Keratinocyte (primary cell): ENCODE measurements around the gene TMEM53. TPM values are rescaled to one million over a fixed set of nuclear protein-coding genes. Genes with fewer than 3 reads are reported as not detected.

Experiments used
- DNase-seq: peaks from one replicate; pipeline ENCODE4 v3.0.0-alpha.2; 2011; ENCODE audit warnings: low read depth, missing footprints, low spot score
- FAIRE-seq: peaks from 2 replicates; lab custom pipeline; 2011; peaks lifted over from hg19 to GRCh38; lab: Jason Lieb, UNC
- H2AFZ ChIP-seq: 2 replicates; pipeline ENCODE4 v1.6.0; 2012; ENCODE audit warnings: low read length, control low read depth, inconsistent platforms; ENCODE audit not compliant: control insufficient read depth
- H3K27ac ChIP-seq: 2 replicates; pipeline ENCODE4 v1.5.1; 2011; ENCODE audit warnings: low read length; ENCODE audit not compliant: control insufficient read depth, insufficient read depth
- H3K27me3 ChIP-seq: 3 replicates; pipeline ENCODE4 v1.6.0; 2011; ENCODE audit warnings: low read length; ENCODE audit not compliant: control insufficient read depth, insufficient read depth; ENCODE audit errors: extremely low read depth
- H3K36me3 ChIP-seq, 2 experiments: 2 replicates in 1 of 2; 3 replicates in 1 of 2; pipeline ENCODE4 v1.5.1; 2011; ENCODE audit warnings: low read length in 2 of 2, mild to moderate bottlenecking in 1 of 2; ENCODE audit not compliant: control insufficient read depth in 2 of 2, insufficient read depth in 2 of 2; ENCODE audit errors: extremely low read depth in 1 of 2
- H3K4me1 ChIP-seq: 3 replicates; pipeline ENCODE4 v1.5.1; 2011; ENCODE audit warnings: low read length; ENCODE audit not compliant: control insufficient read depth, insufficient read depth; ENCODE audit errors: extremely low read depth
- H3K4me2 ChIP-seq: 3 replicates; pipeline ENCODE4 v1.6.0; 2011; ENCODE audit warnings: low read depth, low read length; ENCODE audit not compliant: control insufficient read depth, insufficient read depth; ENCODE audit errors: extremely low read depth
- H3K4me3 ChIP-seq, 3 experiments: fragments of 200-600 bp in 1 of 3; sonication (generic) in 1 of 3; 2 replicates in 2 of 3; 3 replicates in 1 of 3; pipeline ENCODE4 v1.5.1; 2011 to 2016; ENCODE audit warnings: low read length in 3 of 3, mild to moderate bottlenecking in 3 of 3, control low read depth in 2 of 3, inconsistent platforms in 1 of 3, low read depth in 1 of 3, mixed read lengths in 1 of 3, mixed run types in 1 of 3, moderate library complexity in 1 of 3; ENCODE audit not compliant: control insufficient read depth in 2 of 3, insufficient read depth in 2 of 3; ENCODE audit errors: extremely low read depth in 1 of 3
- H3K79me2 ChIP-seq: 2 replicates; pipeline ENCODE4 v1.6.0; 2012; ENCODE audit warnings: low read length; ENCODE audit not compliant: control insufficient read depth, insufficient read depth
- H3K9ac ChIP-seq: 3 replicates; pipeline ENCODE4 v1.6.0; 2011; ENCODE audit warnings: low read length; ENCODE audit not compliant: control insufficient read depth, insufficient read depth; ENCODE audit errors: extremely low read depth
- H3K9me1 ChIP-seq: 3 replicates; pipeline ENCODE4 v1.6.0; 2011; ENCODE audit warnings: low read length; ENCODE audit not compliant: control insufficient read depth, insufficient read depth; ENCODE audit errors: extremely low read depth
- H3K9me3 ChIP-seq: 2 replicates; pipeline ENCODE4 v1.5.1; 2012; ENCODE audit warnings: low read depth, low read length; ENCODE audit not compliant: control insufficient read depth
- H4K20me1 ChIP-seq: 3 replicates; pipeline ENCODE4 v1.6.0; 2011; ENCODE audit warnings: low read length; ENCODE audit not compliant: control insufficient read depth, insufficient read depth; ENCODE audit errors: extremely low read depth
- CTCF ChIP-seq, 3 experiments: IDR thresholded peaks in 1 of 3; conservative IDR thresholded peaks in 1 of 3; optimal IDR thresholded peaks in 1 of 3; 2 replicates in 2 of 3; 3 replicates in 1 of 3; pipeline versions ENCODE3 to v1.5.1; 2011; ENCODE audit warnings: low read length in 3 of 3, mild to moderate bottlenecking in 3 of 3, moderate library complexity in 2 of 3, control low read depth in 1 of 3, inconsistent platforms in 1 of 3; ENCODE audit not compliant: insufficient read depth in 2 of 3; ENCODE audit errors: extremely low read depth in 1 of 3
- EZH2 ChIP-seq: IDR thresholded peaks from one replicate; pipeline ENCODE4 v1.6.1; 2012; ENCODE audit warnings: inconsistent platforms, mild to moderate bottlenecking, low read length, moderate library complexity
- dilution Hi-C: fragments of 300-500 bp; cut with MboI; formaldehyde crosslinking; loops from one replicate; pipeline ENCODE4 v1.7.0; 2020; ENCODE audit warnings: low sequenced_read_pairs; ENCODE audit not compliant: extremely low pct_ligation_motif_present
- polyA plus RNA-seq, 5 experiments: library from polyadenylated mRNA; depleted of rRNA in 3 of 5; stranded (reverse) in 3 of 5; stranded (forward) in 1 of 5; unstranded in 1 of 5; fragments of >200 nt; gene quantifications; 1 replicate in 1 of 5; 2 replicates in 3 of 5; 3 replicates in 1 of 5; pipeline versions ENCODE4 v1.2.1 to v1.2.3, GENCODE V29; 2011 to 2012; ENCODE audit warnings: missing spikeins in 2 of 5, low read depth in 1 of 5, low replicate concordance in 1 of 5

Gene TMEM53
- polyA plus RNA-seq, 1 donor (not counting 4 experiments of a cell fraction or from before 2014, with no cell fraction given): 5.6 TPM

DNA sequence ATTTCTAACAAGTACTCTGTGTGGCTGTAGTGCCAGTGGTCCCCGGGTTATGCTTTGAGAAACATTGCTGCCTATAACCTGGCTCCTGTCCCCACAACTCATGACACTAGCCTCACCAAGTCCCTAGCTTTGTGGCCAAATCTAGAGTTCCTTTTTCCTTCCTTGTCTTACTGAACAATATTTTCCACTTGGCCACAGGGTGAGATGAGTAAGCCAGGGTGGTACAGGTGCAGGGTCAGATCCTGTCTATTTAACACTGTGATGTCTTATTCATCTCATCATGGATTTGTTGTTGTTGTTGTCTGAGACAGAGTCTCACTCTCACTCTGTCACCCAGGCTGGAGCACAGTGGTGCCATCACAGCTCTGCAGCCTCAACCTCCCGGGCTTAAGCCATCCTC lies 18.9 kb upstream of the TMEM53 start:
- H3K27ac ChIP-seq: no peak overlapping the region
- H3K27me3 ChIP-seq: peaks cover 7% of the 10 kb centered on the region
- H3K36me3 ChIP-seq: no peaks in the 10 kb centered on the region
- DNase-seq: no peak
- no peaks in the 10 kb centered on the region for H3K9me1 ChIP-seq
- dilution Hi-C loops: no loop called here
- no peak overlapping the region for H3K9ac ChIP-seq
- H3K9me3 ChIP-seq: no peaks in the 10 kb centered on the region
- H3K4me3 ChIP-seq: no peak overlapping the region
- no peak overlapping the region for H3K4me2 ChIP-seq
- no peaks in the 10 kb centered on the region for H3K4me1 ChIP-seq
- FAIRE-seq: no peak
- TF ChIP-seq CTCF (optimal IDR thresholded peaks at IDR 0.05 in 1 of 3, IDR thresholded peaks at IDR 0.05 in 1 of 3, conservative IDR thresholded peaks at IDR 0.05 in 1 of 3; ENCODE audit: extremely low read depth in 1 of 3, insufficient read depth in 2 of 3, low read length in 3 of 3) (no peak), EZH2 (no peak)
- H4K20me1 ChIP-seq: no peaks in the 10 kb centered on the region
- no peak overlapping the region for H2AFZ ChIP-seq
- H3K79me2 ChIP-seq: no peaks in the 10 kb centered on the region

GRCh38 chr1:44689447-44689765 lies 15.1 kb upstream of the TMEM53 start:
- no peak for FAIRE-seq
- Histone ChIP-seq H3K4me2 (no peak overlapping the region), H3K4me3 (no peak overlapping the region), H3K27me3 (no peaks in the 10 kb centered on the region), H2AFZ (no peak overlapping the region), H3K9ac (no peak overlapping the region), H3K27ac (no peak overlapping the region), H3K9me3 (no peaks in the 10 kb centered on the region), H3K9me1 (no peaks in the 10 kb centered on the region), H3K4me1 (no peaks in the 10 kb centered on the region), H4K20me1 (no peaks in the 10 kb centered on the region), H3K36me3 (no peaks in the 10 kb centered on the region), H3K79me2 (no peaks in the 10 kb centered on the region)
- dilution Hi-C loops: no loop called here
- TF ChIP-seq CTCF (optimal IDR thresholded peaks at IDR 0.05 in 1 of 3, IDR thresholded peaks at IDR 0.05 in 1 of 3, conservative IDR thresholded peaks at IDR 0.05 in 1 of 3; ENCODE audit: extremely low read depth in 1 of 3, insufficient read depth in 2 of 3, low read length in 3 of 3) (no peak), EZH2 (no peak)
- DNase-seq: no peak
